Stimulated activated CD4-positive, alpha-beta T cell treated with anti-CD3 and anti-CD28 coated beads, TNF-alpha, amount 100 ng/mL, for 48 hours (primary cell): Measurements from ENCODE around the gene PRR7.
"Not testable (repeated sequence)": the region's sequence is repeated elsewhere in the genome, so short reads cannot be mapped to it uniquely, and the experiment has no call there.

Experiments used
- DNase-seq, 3 donors: peaks; one replicate each; pipeline ENCODE4 v3.0.0-alpha.2; 2020; ENCODE audit warnings: low read depth in 3 of 3

The PRR7 gene, protein sequence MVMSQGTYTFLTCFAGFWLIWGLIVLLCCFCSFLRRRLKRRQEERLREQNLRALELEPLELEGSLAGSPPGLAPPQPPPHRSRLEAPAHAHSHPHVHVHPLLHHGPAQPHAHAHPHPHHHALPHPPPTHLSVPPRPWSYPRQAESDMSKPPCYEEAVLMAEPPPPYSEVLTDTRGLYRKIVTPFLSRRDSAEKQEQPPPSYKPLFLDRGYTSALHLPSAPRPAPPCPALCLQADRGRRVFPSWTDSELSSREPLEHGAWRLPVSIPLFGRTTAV

DNA sequence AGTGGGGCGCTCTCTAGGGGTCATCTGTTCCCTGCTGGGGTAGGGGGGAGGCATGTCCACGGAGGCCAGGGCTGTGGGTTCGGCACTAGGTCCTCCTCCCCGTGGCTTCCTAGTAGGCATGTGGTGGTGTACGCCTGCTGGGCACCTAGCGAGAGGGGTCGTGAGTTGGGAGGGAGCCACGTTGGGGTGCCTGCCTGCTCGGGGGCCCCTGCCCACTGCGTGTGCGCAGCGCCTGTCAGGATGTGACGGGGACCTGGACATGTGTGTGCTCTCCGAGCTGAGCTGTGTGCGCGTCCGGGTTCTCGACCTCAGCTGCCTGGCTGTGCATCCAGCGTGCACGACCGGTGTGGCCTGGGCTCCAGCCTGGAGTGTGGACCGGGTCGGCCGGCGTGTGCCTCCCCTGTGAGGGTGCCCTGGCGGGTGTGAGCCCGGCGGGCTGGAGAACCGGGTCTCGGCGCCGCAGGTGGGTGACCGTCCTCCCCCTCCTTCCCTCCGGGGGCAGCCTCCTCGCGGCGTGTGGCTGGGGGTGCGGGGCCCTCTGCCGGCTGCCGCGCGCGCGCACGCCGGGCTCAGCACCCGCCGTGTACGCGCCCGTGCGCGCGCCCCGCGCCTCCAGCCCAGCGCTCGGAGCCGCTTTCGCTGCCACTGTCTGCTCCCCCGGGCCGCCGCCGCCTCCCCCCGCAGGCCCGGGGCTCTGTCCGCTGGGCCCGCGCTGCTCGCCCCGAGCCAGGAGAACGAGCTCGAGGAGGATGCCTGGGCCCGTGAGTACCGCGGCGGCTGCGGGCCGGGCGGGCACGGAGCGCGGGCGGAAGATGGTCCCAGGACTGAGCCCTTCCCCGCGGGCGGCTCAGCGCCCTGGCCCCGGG is at the start of gene PRR7:
Gene PRR7, plus strand, starts transcription at position 615 of the 866 bp plus-strand sequence. CDS start 8,254 bp downstream, outside the sequence.
- peak in 2 of 3 donors; percentile 43 to 70 for DNase-seq

DNA sequence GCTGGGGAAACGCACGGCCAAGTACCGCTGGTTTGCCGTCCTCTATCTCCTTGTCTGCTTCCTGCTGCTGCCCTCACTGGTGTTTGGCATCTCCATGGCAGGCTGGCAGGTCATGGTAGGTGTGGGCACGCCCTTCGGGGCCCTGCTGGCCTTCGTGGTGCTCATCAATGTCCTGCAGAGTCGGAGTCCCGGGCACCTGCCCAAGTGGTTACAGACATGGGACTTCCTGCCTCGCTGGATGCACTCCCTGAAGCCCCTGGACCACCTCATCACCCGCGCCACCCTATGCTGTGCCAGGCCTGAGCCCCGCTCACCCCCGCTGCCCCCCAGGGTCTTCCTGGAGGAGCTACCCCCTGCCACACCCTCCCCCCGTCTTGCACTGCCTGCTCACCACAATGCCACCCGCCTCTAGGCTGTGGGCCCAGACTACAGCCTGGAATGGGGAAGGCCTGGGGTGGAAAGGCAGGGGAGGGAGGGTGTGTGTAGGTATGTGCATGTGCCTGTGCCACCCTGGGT is 48.7 kb upstream of the PRR7 start:
- DNase-seq: no peak

- DNase-seq: no peak
These were observed 46.4 kb upstream of the PRR7 start, which contains the start of gene PFN3 for GRCh38 chr5:177399997-177400868. Gene PFN3, minus strand, starts transcription at chr5:177400661. Its CDS starts 85 bp downstream, at chr5:177400576.

DNA sequence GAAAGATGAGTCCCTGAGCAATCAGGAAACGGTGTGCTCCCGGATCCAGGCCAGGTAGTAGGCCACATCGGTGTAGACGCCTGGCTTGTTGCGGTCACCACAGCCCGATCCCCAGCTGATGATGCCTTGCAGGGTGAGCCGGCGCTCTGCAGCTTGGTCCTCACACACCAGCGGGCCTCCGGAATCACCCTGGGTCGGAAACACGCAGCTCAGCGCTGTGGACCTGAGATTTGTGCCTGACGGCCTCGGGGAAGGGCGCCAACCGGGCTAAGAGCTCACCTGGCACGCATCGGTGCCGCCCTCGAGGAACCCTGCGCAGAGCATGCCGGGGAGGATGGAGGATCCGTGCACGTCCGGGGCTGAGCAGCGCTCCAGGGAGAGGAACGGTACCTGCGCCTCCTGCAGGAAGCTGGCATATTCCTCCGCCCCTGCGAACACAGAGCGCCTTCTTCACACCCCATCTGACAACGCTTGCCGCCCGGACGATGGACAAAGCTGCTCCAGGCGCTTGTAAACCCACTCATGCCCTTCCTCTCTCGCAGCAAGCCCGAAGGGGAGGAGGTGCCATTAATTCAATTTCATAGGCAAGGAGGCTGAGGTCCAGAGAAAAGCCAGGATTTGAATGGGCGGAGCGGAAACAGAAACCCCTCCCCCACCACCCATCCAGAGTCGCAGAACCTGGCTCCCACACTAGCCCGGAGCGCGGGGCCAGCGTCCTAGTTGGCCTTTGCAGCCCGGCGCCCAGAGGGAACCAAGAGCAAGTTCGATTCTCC is 44.2 kb upstream of the PRR7 start:
- peak; percentile 61 to 63 (median 63) for DNase-seq

- peak in 2 of 3 donors; percentile 29 to 45 for DNase-seq
These were observed 43.4 kb upstream of the PRR7 start for GRCh38 chr5:177403102-177403791.

DNA sequence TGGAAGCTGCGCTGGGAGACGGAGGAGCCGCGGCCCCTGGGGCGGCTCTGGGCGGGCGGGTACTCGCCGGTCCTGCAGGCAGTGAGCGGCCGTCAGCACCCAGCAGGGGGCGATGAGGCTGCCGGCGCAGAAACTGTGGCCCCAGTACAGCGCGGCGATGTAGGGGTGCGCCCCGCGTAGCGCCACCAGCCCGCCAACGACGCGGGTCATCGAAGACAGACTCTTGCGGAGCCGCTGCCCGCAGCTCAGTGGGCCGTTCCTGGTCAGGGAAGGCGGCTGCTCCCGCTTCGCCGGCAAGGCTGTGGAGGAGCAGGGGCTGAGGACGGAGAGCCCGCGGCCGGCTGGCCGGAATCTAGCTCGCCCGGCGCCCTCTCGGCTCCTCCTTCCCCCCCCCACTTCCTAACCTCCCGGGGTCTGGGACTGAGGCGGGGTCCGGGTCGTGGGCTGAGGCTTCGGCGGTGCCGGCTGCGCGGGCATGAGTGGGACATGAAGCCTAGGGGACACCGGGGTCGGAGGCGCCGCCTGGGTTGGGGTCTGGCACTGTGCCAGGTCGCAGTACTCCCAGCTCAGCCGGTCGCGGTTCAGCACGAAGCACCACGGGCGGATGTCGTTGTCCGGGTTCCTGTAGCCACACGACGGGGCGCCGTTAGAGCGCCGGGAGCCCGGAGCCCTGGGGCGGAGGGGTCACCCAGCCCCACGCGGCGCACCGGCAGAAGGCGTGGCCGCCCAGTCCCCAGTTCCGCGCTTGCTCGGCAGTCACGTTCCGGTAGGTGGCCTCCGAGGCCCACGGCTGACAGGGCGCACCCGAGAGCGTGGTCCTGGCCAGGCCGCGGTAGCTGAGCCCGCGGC is 42.6 kb upstream of the PRR7 start:
- DNase-seq: peak; percentile 71 to 78 (median 77)

GRCh38 chr5:177404641-177405179 is 41.9 kb upstream of the PRR7 start:
- DNase-seq: no peak

- DNase-seq: no peak
These were observed 41.3 kb upstream of the PRR7 start for GRCh38 chr5:177405312-177405711.

- DNase-seq: no peak
These were observed 40.8 kb upstream of the PRR7 start for GRCh38 chr5:177405805-177406204.

GRCh38 chr5:177409043-177409801 is 37.4 kb upstream of the PRR7 start, which contains the start of gene F12:
Gene F12, minus strand, starts transcription at chr5:177409564. Its CDS starts 37 bp downstream, at chr5:177409527.
- no peak for DNase-seq

GRCh38 chr5:177410575-177410974 is 36.0 kb upstream of the PRR7 start:
- DNase-seq: no peak

DNA sequence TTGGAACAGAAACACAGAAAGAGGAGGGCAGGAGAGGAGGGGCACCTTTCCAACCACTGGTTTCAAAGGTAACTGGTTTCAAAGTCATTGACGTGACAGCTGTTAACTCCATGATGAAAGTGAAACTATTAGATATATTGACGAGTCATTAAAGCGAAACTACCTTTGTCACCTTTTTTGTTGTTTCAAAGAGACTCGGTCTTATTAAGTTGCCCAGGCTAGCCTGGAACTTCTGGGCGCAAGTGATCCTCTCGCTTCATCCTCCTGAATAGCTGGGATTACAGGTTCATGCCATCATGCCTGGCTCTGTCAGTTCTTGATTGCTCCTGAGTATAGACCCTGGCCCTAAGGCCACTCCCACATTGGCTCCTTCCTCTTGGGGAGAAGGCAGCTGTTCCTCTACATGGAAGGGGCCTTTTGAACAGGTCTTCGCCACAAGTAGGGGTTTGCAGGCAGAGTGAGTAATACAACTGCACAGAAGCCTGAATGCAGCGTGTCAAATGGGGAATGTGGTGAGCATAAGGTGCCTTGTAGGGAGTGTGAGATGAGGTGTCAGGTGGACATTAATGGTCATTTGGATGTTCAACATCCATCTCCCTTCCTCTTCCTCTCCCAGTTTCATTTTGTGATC is 33.9 kb upstream of the PRR7 start:
- DNase-seq: no peak

DNA sequence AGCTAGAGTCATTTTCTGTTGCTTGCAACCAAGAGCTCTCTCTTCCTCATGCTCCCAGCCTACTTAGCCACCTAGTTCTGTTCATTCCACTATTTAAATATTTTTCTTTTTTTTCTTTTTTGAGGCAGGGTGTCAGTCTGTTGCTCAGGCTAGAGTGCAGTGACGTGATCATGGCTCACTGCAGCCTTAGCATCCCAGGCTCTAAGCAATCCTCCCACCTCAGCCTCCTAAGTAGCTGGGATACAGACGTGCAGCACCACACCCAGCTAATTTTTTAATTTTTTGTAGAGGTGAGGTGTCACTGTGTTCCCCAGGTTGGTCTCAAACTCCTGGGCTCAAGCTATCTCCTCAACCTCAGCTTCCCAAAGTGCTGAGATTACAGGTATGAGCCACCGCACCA is 32.1 kb upstream of the PRR7 start:
- DNase-seq: no peak

DNA sequence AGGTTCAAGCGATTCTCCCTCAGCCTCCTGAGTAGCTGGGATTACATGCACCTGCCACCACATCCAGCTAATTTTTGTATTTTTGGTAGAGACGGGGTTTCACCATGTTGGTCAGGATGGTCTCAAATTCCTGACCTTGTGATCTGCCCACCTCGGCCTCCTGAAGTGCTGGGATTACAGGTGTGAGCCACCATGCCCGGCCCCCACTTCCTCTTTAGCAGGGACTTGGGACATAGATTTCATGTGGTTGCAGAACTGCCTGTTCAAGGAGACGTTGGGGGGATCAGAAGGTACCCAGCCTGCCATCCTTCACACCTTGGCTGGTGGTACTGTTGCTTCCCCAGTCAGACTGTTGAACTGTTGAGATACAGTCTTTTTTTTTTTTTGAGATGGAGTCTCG is 29.5 kb upstream of the PRR7 start:
- DNase-seq: not testable (repeated sequence)

DNA sequence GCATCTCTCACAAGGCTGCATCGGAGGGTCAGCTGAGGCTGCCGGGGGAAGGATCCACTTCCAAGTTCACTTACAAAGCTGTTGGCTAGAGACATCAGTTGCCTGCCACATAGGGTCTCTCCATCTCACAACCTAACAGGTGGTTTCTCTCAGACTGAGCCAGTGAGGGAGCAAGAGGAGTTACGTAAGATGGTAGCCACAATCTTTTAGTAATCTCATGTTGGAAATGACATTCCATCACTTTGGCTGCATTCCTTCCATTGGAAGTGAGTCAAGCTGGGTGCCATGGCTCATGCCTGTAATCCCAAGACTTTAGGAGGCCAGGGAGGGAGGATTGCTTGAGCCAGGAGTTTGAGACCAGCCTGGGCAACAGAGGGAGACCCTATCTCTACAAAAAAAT is 27.6 kb upstream of the PRR7 start:
- no peak for DNase-seq

- not testable (repeated sequence) for DNase-seq
These were observed 26.1 kb upstream of the PRR7 start for GRCh38 chr5:177420472-177420871.

- no peak for DNase-seq
These were observed 25.4 kb upstream of the PRR7 start for GRCh38 chr5:177421062-177421798.
